GM12875 (cell line): ENCODE results near the gene MAP3K14.

ENCODE experiments used
- H3K4me3 ChIP-seq: one replicate; pipeline ENCODE4 v1.5.1; 2011; ENCODE audit warnings: low read depth, low read length, control low read depth
- CTCF ChIP-seq: IDR thresholded peaks from 2 replicates; pipeline ENCODE4 v1.5.1; 2011; ENCODE audit warnings: low read depth, mild to moderate bottlenecking, control low read depth, inconsistent platforms, low read length, moderate library complexity, borderline replicate concordance; ENCODE audit not compliant: insufficient read depth

MAP3K14 gene

GRCh38 chr17:45283711-45284110 lies 33.1 kb downstream of the MAP3K14 start:
- no peak overlapping the region for H3K4me3 ChIP-seq
- no peak for TF ChIP-seq CTCF

- no peak for TF ChIP-seq CTCF
- H3K4me3 ChIP-seq = no peak overlapping the region
These were observed 33.9 kb downstream of the MAP3K14 start for GRCh38 chr17:45282683-45283644.

GRCh38 chr17:45279898-45280297 lies 36.9 kb downstream of the MAP3K14 start:
- H3K4me3 ChIP-seq = no peak overlapping the region
- TF ChIP-seq CTCF = no peak

- TF ChIP-seq CTCF = no peak
- H3K4me3 ChIP-seq = no peak overlapping the region
These were observed 38.8 kb downstream of the MAP3K14 start for GRCh38 chr17:45277992-45278391.

GRCh38 chr17:45277216-45277849 lies 39.5 kb downstream of the MAP3K14 start:
- H3K4me3 ChIP-seq = no peak overlapping the region
- TF ChIP-seq CTCF = peak; percentile 78

GRCh38 chr17:45276031-45276430 lies 40.8 kb downstream of the MAP3K14 start:
- H3K4me3 ChIP-seq = no peak overlapping the region
- no peak for TF ChIP-seq CTCF
